HG03575 (cell line): ENCODE results near the gene MPPE1.
"Not testable (repeated sequence)": the region's sequence is repeated elsewhere in the genome, so short reads cannot be mapped to it uniquely, and the experiment has no call there.

Experiments used
- ATAC-seq: cut with Tn5 transposase; IDR thresholded peaks from one replicate; pipeline ENCODE4 v1.9.1; 2021; ENCODE audit not compliant: unreplicated experiment, insufficient number of reproducible peaks, low FRiP score; ENCODE audit errors: extremely low read depth

The MPPE1 gene

DNA sequence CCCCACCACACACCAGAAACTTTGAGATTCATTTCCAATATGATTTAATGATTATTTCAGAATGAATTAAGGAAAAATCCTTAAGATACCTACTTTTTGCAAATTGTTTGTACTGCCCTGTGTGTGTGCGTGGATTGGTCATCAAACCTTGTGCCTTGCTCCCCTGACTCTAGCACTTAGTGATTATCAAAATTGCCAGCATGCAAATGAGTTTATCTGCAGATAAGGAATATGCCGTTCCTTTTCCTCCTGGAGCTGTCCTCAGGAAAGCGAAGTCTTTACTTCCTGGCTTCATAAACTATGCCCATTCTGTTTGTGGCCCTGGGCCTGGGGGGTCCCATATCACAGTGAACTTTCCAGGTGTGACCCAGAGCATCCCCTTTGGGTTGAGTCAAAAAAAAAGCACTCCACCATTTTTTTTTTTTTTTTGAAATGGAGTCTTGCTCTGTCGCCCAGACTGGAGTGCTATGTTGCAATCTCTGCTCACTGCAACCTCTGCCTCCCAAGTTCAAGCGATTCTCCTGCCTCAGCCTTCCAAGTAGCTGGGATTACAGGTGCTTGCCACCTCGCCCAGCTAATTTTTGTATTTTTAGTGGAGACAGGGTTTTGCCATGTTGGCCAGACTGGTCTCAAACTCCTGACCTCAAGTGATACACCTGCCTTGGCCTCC, 45.5 kb downstream of the MPPE1 start:
- ATAC-seq = no peak

DNA sequence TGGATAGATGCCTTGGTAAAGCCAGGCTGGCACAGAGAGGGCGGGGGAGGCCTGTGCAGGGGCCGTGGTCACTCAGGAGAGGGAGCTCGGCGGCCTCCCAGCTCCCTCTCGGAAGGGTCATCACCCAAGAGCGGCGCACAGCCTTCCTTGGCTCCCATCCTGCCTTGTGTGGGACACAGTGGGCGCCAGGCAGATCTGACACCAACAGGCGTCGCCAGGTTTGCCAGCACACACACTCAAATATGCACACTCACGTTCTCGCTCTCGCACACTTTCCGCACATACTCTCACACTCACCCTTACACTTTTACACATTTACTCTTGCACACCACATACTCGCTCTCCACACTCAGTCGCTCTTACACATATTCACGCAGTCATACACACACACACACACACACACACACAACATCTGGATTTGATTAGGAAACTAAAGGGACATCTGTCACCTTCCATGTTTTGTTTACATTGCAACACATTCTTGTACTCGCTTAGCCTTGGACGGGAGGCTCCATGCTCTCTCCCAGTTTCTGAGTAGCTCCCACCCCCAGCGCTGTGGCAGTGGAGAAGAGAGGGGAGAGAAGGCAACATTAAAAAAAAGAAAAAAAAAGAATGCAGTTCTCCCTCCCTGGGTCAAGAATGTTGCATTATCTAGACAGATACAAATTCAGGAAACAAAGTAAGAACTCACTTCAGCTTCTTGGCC, 46.4 kb downstream of the MPPE1 start:
- no peak for ATAC-seq

DNA sequence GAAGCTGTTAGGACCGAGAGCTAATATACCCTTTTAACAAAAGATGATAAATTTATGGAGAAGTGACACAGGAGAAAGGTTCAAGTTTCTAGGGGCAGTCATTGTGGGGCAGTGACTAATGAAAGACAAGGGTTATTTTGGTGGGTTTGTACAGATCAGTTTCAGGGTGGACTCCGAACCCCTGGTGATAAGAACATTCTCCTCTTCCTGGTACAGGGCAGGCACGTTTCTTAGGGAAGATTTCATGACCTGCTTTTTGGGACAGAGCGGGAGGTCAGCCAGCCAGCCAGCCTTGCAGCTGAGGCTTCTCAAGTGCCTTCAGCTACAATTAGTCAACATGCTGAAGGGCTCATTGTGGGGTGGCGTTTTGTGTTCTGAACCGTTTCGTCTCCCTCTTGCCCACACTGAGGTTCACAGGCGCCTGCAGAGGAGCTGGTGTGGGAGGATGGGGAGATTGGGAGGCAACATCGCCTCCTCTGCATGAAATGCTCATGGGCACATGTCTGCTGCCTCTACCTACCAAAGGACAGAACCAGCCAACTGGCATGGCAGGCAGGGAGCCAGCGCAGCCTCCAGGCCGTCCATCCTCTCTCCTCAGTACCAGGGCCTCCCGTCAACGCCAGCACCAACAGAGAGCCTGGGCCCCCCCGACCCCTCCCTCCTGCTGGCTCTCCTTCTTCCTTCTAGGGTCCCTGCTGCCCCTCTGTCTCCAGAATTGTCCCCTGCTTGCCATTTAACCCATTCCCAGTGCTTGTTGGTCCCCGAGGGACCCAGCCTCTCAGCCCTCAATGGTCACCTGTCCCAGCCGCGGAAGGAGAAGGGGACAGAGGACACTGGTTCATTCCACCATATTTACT, 47.3 kb downstream of the MPPE1 start:
- no peak for ATAC-seq

DNA sequence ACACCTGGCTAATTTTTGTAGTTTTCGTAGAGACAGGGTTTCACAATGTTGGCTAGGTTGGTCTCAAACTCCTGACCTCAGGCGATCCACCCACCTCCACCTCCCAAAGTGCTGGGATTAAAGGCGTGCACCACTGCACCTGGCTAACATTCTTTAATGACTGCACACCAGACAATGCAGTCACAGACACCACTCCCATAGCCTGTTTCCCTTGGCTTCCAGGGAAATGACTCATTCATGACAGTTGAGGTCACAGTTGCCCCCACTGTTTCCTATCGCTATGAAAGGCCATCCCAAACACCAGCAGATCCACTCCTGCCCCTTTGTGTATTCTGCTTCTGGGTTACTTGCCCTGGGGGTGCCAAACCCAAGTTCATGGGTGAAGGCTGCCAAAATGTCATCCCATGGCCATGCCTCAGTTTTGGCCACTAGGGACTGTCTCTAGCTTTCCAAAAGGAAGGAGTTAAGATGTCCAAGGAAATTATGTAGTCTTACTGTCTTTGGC, 48.2 kb downstream of the MPPE1 start:
- ATAC-seq = no peak

DNA sequence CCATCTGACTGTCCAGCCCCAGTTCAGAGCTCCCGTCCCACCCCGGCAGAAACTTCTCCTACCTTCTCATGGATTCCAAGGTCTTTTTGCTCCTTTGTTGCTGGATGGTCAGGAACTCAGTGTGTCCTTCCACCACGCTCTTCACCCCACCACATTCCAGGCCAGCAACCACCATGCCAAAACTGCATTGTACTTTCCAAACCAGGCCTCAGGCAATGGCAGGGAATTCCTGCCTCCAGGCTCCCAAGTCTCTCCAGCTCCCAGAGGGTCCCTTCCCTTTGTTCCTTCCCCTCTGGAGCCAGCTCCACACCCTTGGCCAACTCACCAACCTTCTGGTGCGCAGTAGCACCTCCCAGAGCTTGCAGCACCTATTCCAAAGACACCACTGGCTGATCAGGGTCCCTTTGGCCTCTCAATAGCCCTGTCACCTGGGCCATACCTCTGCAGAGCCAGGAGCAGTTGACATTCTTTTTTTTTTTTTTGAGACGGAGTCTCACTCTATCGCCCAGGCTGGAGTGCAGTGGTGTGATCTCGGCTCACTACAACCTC, 48.8 kb downstream of the MPPE1 start:
- ATAC-seq = no peak

DNA sequence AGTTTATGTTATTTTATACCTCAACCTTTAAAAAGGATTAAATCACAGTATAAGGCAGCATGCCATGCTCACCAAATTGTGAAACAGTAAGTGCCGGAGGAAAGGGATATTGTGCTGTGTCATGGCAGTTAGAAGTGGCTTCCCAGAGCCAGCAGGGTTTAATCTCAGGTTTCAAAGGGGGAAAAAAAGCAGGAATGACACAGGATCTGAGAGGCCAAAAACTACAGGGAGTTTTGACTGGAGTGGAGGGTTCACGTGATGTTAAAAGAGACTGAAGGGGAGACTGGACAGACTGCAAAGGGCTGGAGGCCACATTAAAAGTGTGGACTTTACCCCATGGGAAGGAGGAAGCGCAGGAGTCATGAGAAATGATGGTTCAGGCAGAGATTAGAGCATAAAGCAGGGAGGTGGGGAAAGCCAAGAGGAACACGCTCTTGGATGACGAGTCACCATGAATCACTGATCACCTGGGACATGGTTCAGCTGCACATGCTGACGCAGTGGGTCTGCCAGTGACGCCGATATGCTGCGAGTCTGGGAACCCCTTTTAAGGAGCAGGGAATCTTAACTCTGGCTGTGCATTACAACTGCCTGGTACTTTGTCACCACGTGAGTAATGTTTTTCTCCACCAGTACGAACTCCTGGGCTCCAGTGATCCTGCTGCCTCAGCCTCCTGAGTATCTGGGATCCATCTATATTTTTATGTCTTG, 50.8 kb downstream of the MPPE1 start:
- ATAC-seq = no peak

DNA sequence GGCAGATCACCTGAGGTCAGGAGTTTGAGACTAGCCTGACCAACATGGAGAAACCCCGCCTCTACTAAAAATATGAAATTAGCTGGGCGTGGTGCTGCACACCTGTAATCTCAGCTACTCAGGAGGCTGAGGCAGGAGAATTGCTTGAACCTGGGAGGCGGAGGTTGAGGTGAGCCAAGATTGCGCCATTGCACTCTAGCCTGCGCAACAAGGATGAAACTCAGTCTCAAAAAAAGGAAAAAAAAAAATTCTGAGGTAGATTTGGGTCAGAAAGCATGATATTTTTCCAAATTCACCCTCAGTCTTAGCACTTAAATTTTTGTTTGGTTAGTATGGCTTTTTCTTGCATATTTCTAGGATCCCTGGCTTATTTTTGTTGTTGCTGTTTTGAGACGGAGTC, 53.6 kb downstream of the MPPE1 start:
- ATAC-seq = not testable (repeated sequence)

DNA sequence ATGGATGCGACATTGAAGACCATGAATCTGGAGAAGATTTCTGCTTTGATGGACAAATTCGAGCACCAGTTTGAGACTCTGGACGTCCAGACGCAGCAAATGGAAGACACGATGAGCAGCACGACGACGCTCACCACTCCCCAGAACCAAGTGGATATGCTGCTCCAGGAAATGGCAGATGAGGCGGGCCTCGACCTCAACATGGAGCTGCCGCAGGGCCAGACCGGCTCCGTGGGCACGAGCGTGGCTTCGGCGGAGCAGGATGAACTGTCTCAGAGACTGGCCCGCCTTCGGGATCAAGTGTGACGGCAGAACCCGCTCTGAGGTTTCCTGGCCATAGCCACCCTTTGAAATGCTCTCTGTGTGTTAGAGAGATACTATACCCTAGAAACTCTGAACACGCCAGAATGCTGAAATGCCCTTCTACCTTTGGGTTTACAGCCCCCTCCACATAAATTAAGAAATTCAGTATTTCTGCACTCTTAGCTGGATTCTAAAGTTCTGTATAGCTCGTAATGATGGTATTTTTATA, 56.2 kb downstream of the MPPE1 start:
- ATAC-seq = no peak

DNA sequence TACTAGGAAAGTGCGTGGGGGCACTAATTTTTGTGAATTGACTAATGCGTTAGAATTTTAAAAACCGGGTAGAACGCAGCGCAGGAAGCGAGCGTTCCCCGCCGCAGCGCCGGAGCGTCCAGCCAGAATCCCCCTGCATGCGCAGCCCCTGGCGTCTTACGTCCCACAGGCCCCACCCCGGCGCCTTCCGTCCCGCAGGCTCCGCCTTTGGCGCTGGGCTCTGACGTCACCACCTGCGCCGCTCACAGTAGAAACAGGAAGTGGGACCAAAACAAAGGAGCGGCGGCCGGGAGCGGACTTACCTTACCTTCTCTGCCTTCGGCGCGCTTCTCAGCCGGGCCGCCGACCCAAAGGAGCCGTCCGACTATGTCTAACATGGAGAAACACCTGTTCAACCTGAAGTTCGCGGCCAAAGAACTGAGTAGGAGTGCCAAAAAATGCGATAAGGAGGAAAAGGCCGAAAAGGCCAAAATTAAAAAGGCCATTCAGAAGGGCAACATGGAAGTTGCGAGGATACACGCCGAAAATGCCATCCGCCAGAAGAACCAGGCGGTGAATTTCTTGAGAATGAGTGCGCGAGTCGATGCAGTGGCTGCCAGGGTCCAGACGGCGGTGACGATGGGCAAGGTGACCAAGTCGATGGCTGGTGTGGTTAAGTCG, 56.8 kb downstream of the MPPE1 start, which contains the start of gene CHMP1B:
Gene CHMP1B, plus strand, starts transcription at position 268 of the 660 bp plus-strand sequence. Its CDS starts 99 bp downstream, at position 367.
- ATAC-seq = no peak

DNA sequence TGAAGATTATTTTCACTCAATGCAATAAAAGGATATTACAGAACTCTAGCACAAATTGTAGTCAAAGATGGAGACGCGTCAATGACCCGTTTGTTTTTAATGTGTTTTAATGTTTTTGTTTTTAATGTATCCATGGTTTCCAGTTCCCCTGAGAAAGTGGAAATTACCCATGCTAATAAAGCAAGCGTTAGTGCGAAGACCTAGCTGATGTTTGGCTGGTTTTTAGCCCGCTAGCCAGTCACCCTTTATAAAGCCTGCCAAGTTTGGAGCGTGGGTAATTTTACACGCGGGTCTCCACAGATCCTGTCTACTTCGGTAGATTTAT, 57.3 kb downstream of the MPPE1 start:
- no peak for ATAC-seq

DNA sequence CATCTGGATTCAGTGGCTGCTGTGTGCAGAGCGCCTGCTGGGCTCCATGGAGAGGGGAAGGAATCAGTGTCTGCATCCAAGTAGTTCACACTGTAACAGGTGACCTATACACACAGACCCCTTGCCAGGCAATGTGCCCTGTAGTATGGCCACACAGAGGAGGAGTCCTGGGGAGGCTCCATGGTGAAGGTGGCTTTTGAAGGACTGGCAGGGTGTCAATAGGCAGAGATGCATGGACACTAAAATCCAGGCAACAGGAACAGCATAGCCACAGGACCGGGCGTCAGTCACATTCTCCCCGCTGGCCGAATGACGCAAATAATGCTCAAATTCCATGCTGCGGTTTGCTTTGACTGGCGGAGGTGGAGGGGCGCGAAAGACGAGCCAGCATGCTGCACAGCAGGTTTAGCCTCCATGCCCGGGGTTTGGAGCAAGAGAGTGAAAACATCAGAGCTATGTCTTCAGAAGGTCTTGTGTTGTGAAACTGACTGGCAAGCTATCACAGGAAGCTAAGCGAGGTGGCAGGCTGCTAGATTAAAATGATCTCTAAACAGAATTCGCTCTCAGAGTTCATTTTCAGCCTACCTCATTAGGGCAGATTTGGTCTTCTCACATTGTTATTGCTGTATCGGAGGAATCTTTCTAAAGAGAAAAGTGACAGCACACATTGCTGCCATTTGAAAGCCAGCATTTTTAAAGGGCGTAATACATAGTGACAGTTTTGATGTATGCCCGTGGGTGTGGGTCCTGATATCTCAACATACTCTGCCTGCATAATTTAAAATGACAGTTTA, 58.1 kb downstream of the MPPE1 start:
- ATAC-seq = no peak

DNA sequence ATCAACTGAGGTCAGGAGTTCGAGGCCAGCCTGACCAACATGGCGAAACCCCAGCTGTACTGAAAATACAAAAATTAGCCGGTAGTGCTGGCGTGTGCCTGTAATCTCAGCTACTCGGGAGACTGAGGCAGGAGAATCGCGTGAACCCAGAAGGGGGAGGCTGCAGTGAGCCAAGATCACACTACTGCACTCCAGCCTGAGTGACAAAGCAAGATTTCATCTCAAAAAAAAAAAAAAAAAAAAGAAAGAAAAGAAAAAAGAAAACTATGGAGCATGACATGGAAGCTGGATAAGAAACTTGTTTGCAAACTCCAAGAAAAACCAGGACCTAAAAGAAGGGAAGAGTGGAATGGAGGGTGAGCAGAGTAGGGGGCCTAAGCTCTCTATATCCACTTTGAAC, 58.8 kb downstream of the MPPE1 start:
- ATAC-seq = no peak

DNA sequence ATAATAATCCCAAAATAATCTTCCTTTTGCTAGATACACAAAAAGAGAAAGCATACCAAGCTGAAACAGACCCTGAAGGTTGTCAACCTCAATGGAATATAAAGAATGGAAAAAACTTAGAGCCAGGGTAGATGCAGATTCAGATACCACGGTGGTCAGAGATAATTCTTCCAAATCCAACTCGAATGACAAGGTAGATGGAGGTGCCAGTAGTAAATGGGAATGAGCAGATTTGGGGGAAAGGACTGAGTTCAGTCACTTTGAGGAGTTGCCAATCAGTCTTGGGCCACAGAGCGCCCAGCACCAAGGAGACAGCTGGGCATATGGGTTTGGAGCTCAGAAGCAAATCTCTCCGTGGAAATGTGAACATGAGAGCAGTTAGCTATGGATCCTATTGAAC, 60.3 kb downstream of the MPPE1 start:
- no peak for ATAC-seq

DNA sequence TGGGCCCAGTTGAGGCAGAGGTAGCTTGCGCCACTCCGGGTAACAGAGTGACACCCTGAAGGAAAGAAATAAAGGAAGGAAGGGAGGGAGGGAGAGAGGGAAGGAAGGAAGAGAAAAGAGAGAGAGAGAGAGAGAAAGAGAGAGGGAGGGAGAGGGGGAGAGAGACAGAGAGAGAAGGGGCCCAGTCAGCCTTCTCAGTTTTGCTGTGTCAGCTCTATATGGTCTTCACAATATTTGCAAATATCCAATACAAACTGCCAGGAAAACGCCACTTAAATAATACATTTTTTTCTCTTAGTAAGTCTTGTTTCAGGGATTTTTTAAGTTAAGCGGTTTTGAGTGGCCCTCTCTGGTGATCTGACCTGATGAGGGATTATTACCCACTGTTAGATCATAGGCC, 62.5 kb downstream of the MPPE1 start:
- no peak for ATAC-seq

DNA sequence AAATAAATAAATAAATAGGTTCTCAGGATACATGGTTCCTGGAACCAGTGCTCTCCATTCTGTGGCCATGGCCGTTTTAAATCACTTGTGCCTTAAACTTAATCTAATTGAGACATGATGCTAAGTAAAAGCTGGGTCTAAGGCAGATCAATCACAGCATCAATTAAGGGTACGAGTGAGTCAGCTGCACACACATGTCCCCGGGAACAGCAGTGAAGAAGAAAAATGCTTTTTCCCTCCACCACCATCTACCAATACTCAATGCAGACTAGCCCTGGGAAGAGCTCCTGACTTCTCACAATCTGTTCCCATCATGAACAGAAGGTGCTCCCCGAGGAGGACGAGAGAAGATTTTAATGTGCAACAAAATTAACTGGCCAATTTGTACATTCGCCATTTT, 63.7 kb downstream of the MPPE1 start:
- no peak for ATAC-seq

DNA sequence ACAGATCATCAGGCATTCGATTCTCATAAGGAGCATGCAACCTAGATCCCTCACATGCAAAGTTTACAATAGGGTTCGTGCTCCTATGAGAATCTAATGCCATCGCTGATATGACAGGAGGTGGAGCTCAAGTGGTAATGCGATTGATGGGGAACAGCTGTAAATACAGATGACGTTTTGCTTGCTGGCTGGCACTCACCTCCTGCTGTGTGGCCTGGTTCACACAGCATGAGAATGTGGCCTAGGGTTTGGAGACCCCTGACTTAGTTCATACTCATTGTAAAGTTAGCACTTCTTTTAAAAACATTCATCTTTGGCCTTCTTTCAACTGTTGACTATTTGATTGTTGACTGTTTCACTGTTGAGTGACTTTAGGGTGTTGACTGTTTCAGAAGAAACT, 65.6 kb downstream of the MPPE1 start:
- no peak for ATAC-seq

DNA sequence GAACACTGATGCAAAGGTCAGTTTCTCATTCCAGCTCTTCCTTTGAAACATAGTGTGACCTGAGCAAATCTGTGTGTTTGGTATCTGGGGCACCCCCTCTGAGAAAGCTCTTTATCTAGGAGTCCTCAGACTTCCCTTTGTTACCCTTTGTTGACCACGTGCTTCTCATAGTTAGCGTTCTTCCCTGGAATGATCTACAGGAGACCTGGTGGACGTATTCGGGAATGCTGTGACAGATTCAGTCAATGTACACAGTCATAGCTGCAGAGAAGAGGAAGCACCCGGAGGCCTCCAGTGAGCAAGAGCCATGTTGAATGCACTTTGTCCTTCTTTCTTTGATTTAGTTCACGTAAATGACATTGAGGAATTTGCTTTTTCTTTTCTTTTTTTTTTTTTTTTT, 67.6 kb downstream of the MPPE1 start:
- ATAC-seq = no peak

DNA sequence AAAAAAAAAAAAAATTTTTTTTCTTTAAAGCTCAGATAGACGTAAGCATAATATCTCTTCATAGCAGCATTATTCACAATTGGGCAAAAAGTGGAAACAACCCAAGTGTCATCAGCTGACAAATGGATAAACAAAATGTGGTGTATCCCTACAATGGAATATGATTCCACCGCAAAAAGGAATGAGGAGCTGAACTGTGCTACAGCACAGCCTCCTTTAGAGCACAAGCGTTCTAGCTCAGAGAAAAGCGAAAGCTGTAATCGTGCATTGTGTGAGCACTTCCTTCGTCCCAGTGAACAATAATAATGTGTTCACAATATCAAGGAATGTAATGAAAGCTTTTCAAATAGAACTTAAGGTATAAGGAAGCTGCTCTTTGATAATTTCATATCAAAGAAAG, 68.6 kb downstream of the MPPE1 start:
- no peak for ATAC-seq
